ENCODE data around the gene DNAH6.
"Not testable (repeated sequence)": the region's sequence is repeated elsewhere in the genome, so short reads cannot be mapped to it uniquely, and the experiment has no call there.

DNAH6 gene

GRCh38 chr2:84757648-84758047 is 241.3 kb downstream of the DNAH6 start:
- no peak for TF ChIP-seq CTCF (IDR thresholded peaks at IDR 0.05; ENCODE audit: insufficient read depth, missing control alignments)
- DNase-seq (ENCODE audit: insufficient read length, low spot score) = no peak
- no peak for FAIRE-seq

- FAIRE-seq = no peak
- no peak for DNase-seq (ENCODE audit: insufficient read length, low spot score)
- no peak for TF ChIP-seq CTCF (IDR thresholded peaks at IDR 0.05; ENCODE audit: insufficient read depth, missing control alignments)
These were observed 250.5 kb downstream of the DNAH6 start for GRCh38 chr2:84766791-84767190.

- DNase-seq (ENCODE audit: insufficient read length, low spot score) (no peak), FAIRE-seq (no peak)
- TF ChIP-seq CTCF (IDR thresholded peaks at IDR 0.05; ENCODE audit: insufficient read depth, missing control alignments) = no peak
These were observed 252.5 kb downstream of the DNAH6 start for GRCh38 chr2:84768840-84769239.

GRCh38 chr2:84770280-84770679 is 254.0 kb downstream of the DNAH6 start:
- no peak for TF ChIP-seq CTCF (IDR thresholded peaks at IDR 0.05; ENCODE audit: insufficient read depth, missing control alignments)
- DNase-seq (ENCODE audit: insufficient read length, low spot score) (no peak), FAIRE-seq (no peak)

GRCh38 chr2:84771251-84771650 is 255.0 kb downstream of the DNAH6 start:
- DNase-seq (ENCODE audit: insufficient read length, low spot score) (no peak), FAIRE-seq (no peak)
- no peak for TF ChIP-seq CTCF (IDR thresholded peaks at IDR 0.05; ENCODE audit: insufficient read depth, missing control alignments)

- FAIRE-seq = not testable (repeated sequence)
These were observed 257.3 kb downstream of the DNAH6 start for GRCh38 chr2:84773562-84773961.

GRCh38 chr2:84776011-84776410 is 259.7 kb downstream of the DNAH6 start:
- no peak for DNase-seq (ENCODE audit: insufficient read length, low spot score)
- no peak for FAIRE-seq
- TF ChIP-seq CTCF (IDR thresholded peaks at IDR 0.05; ENCODE audit: insufficient read depth, missing control alignments) = no peak

More at GRCh38 chr2:84773562-84773961, 257.3 kb downstream of the DNAH6 start:
- not testable (repeated sequence) for DNase-seq (ENCODE audit: insufficient read length, low spot score)
